K562 (cell line): ENCODE data around the gene CAMSAP3. TPM values are rescaled to one million over a fixed set of nuclear protein-coding genes. Genes with fewer than 3 reads are reported as not detected.

Experiments
- ATAC-seq: fragments of 200-7000 bp; cut with Tn5 transposase; 3 replicates; pipeline ENCODE4 v1.9.1; 2020; ENCODE audit warnings: moderate library complexity
- BruUV-seq: library from RNA; stranded (reverse); fragments of 400-500 nt; replicated peaks from 2 replicates; lab custom pipeline; 2021; lab: Mats Ljungman, UMichigan
- CTCF ChIA-PET: fragments of 300-600 bp; formaldehyde crosslinking; extraction: SDS; loops from one replicate; lab custom pipeline; 2021; ENCODE audit warnings: low intra/inter-chr PET ratio; lab: Yijun Ruan, JAX
- POLR2A ChIA-PET: fragments of 300-600, 350-650 bp; sonication (Branson Sonifier 250); formaldehyde crosslinking; extraction: SDS; loops from one replicate; lab custom pipeline; 2021; ENCODE audit warnings: antibody characterized with exemption, inconsistent platforms; lab: Yijun Ruan, JAX
- DNase-seq, 4 experiments: peaks; one replicate each; pipeline versions ENCODE4 v3.0.0 to v3.0.0-alpha.2; 2011 to 2018; ENCODE audit warnings: low spot score in 3 of 4, mixed read lengths in 3 of 4; ENCODE audit errors: extremely low read depth in 1 of 4
- FAIRE-seq: peaks from 2 replicates; lab custom pipeline; 2011; peaks lifted over from hg19 to GRCh38; lab: Jason Lieb, UNC
- H2AFZ ChIP-seq: 2 replicates; pipeline ENCODE4 v1.6.0; 2011; ENCODE audit warnings: low read depth, low read length, control low read depth, inconsistent platforms
- H3K27ac ChIP-seq: fragments of 200-600 bp; 3 replicates; pipeline ENCODE4 v1.8.0; 2011; ENCODE audit warnings: low read depth, mild to moderate bottlenecking, control low read depth, inconsistent platforms, low read length, moderate library complexity, mixed read lengths; ENCODE audit errors: extremely low read depth
- H3K27me3 ChIP-seq, 2 experiments: fragments of 300-600 bp in 1 of 2; 2 replicates in 1 of 2; 3 replicates in 1 of 2; pipeline versions ENCODE4 v1.6.0 to v1.8.0; 2011; ENCODE audit warnings: inconsistent platforms in 2 of 2, low read length in 2 of 2, mild to moderate bottlenecking in 1 of 2, mixed read lengths in 1 of 2, moderate library complexity in 1 of 2; ENCODE audit not compliant: control insufficient read depth in 2 of 2, insufficient read depth in 2 of 2
- H3K36me3 ChIP-seq: fragments of 300-600 bp; 3 replicates; pipeline ENCODE4 v1.8.0; 2011; ENCODE audit warnings: mild to moderate bottlenecking, low read length, inconsistent platforms; ENCODE audit not compliant: control insufficient read depth, insufficient read depth
- H3K4me1 ChIP-seq, 2 experiments: fragments of 200-600 bp in 1 of 2; replicated peaks in 1 of 2; 2 replicates in 1 of 2; 3 replicates in 1 of 2; pipeline versions ENCODE4 v1.5.1 to v1.8.0; 2011; ENCODE audit warnings: inconsistent platforms in 2 of 2, low read length in 2 of 2, mild to moderate bottlenecking in 1 of 2, mixed read lengths in 1 of 2, moderate library complexity in 1 of 2; ENCODE audit not compliant: control insufficient read depth in 2 of 2, insufficient read depth in 2 of 2
- H3K4me2 ChIP-seq: 2 replicates; pipeline ENCODE4 v1.6.1; 2011; ENCODE audit warnings: low read length, control low read depth, inconsistent platforms, mixed read lengths; ENCODE audit not compliant: insufficient read depth
- H3K4me3 ChIP-seq: fragments of 200-600 bp; sonication (generic), shearing (Covaris generic); 2 replicates; pipeline ENCODE4 v1.5.1; 2016; ENCODE audit warnings: control low read depth, inconsistent platforms
- H3K79me2 ChIP-seq: fragments of 200-600 bp; 3 replicates; pipeline ENCODE4 v1.8.0; 2011; ENCODE audit warnings: low read length, inconsistent platforms; ENCODE audit not compliant: control insufficient read depth, insufficient read depth
- H3K9ac ChIP-seq, 2 experiments: 2 replicates each; pipeline versions ENCODE4 v1.6.0 to v1.6.1; 2011; ENCODE audit warnings: low read depth in 2 of 2, low read length in 2 of 2, control low read depth in 1 of 2, inconsistent platforms in 1 of 2, mild to moderate bottlenecking in 1 of 2, mixed read lengths in 1 of 2; ENCODE audit not compliant: insufficient read depth in 1 of 2
- H3K9me1 ChIP-seq: one replicate; pipeline ENCODE4 v1.6.0; 2011; ENCODE audit warnings: inconsistent platforms, mild to moderate bottlenecking, low read length, moderate library complexity; ENCODE audit not compliant: control insufficient read depth, insufficient read depth
- H3K9me3 ChIP-seq: replicated peaks from 2 replicates; pipeline ENCODE4 v1.5.1; 2011; ENCODE audit warnings: low read depth, low read length, inconsistent platforms; ENCODE audit not compliant: control insufficient read depth, insufficient read depth
- H4K20me1 ChIP-seq: replicated peaks from 2 replicates; pipeline ENCODE4 v1.6.1; 2011; ENCODE audit warnings: low read length, inconsistent platforms, mixed read lengths; ENCODE audit not compliant: control insufficient read depth, insufficient read depth
- CEBPB ChIP-seq: fragments of 450-650 bp; IDR thresholded peaks from 2 replicates; pipeline ENCODE4 v1.6.1; 2016; ENCODE audit warnings: missing genetic modification characterization, missing compliant biosample characterization
- CEBPG ChIP-seq, 3 experiments: fragments of 200-800 bp in 1 of 3; sonication (Bioruptor generic) in 1 of 3; sonication (generic) in 1 of 3; formaldehyde crosslinking in 1 of 3; IDR thresholded peaks in 2 of 3; conservative IDR thresholded peaks in 1 of 3; 2 replicates each; pipeline versions ENCODE4 v1.6.1 to v1.8.0; 2016 to 2022; ENCODE audit warnings: missing compliant biosample characterization in 2 of 3, missing genetic modification characterization in 2 of 3, mild to moderate bottlenecking in 1 of 3, missing genetic modification reagents in 1 of 3
- DPF2 ChIP-seq: fragments of 450-650 bp; IDR thresholded peaks from 2 replicates; pipeline ENCODE4 v1.6.1; 2016
- FOXK1 ChIP-seq: sonication (generic); formaldehyde crosslinking; IDR thresholded peaks from 2 replicates; pipeline ENCODE4 v1.8.0; 2022; ENCODE audit warnings: missing genetic modification reagents, mild to moderate bottlenecking, borderline replicate concordance
- ILK ChIP-seq: fragments of 450-650 bp; IDR thresholded peaks from 2 replicates; pipeline ENCODE4 v1.6.1; 2016; ENCODE audit warnings: missing genetic modification characterization, low read depth, mild to moderate bottlenecking, missing compliant biosample characterization, moderate library complexity, borderline replicate concordance
- KAT7 ChIP-seq: sonication (generic); formaldehyde crosslinking; IDR thresholded peaks from 2 replicates; pipeline ENCODE4 v1.8.0; 2022; ENCODE audit warnings: missing genetic modification reagents, mild to moderate bottlenecking, borderline replicate concordance
- MAZ ChIP-seq, 2 experiments: fragments of 450-650 bp in 1 of 2; sonication (generic) in 1 of 2; formaldehyde crosslinking; IDR thresholded peaks in 1 of 2; conservative IDR thresholded peaks in 1 of 2; 2 replicates each; pipeline versions ENCODE4 v1.4.0 to v1.5.0; 2020; ENCODE audit warnings: mild to moderate bottlenecking in 1 of 2, missing genetic modification reagents in 1 of 2
- MBD2 ChIP-seq: sonication (generic); IDR thresholded peaks from 2 replicates; pipeline ENCODE4 v1.6.1; 2016; ENCODE audit warnings: low read depth, borderline replicate concordance
- MEIS2 ChIP-seq: fragments of 450-650 bp; IDR thresholded peaks from 2 replicates; pipeline ENCODE4 v1.6.1; 2014; ENCODE audit warnings: mild to moderate bottlenecking; ENCODE audit not compliant: partially characterized antibody
- NFYB ChIP-seq: IDR thresholded peaks from 2 replicates; pipeline ENCODE4 v1.6.1; 2011; ENCODE audit warnings: mild to moderate bottlenecking, moderate library complexity; ENCODE audit not compliant: insufficient read length; ENCODE audit errors: extremely low read depth
- NR2C2 ChIP-seq, 2 experiments: fragments of 200-800 bp in 1 of 2; sonication (Bioruptor generic) in 1 of 2; sonication (generic) in 1 of 2; formaldehyde crosslinking in 1 of 2; IDR thresholded peaks; 2 replicates each; pipeline versions ENCODE4 v1.6.1 to v1.8.0; 2016 to 2022; ENCODE audit warnings: mild to moderate bottlenecking in 1 of 2, missing compliant biosample characterization in 1 of 2, missing genetic modification characterization in 1 of 2, missing genetic modification reagents in 1 of 2
- RBFOX2 ChIP-seq: fragments of 200-400 bp; formaldehyde crosslinking; IDR thresholded peaks from 2 replicates; pipeline ENCODE4 v1.6.1; 2017; ENCODE audit warnings: low read depth, mild to moderate bottlenecking, low read length, moderate library complexity
- SLC30A9 ChIP-seq: fragments of 250-450 bp; sonication (Bioruptor Pico); IDR thresholded peaks from 2 replicates; pipeline ENCODE4 v1.8.0; 2022; ENCODE audit warnings: mild to moderate bottlenecking, moderate library complexity
- SPI1 ChIP-seq: IDR thresholded peaks from 2 replicates; pipeline ENCODE4 v1.6.1; 2011; ENCODE audit warnings: low read depth, low read length, control low read depth, borderline replicate concordance
- VEZF1 ChIP-seq: fragments of 200-800 bp; sonication (Bioruptor generic); IDR thresholded peaks from 2 replicates; pipeline ENCODE4 v1.6.1; 2017; ENCODE audit warnings: missing genetic modification characterization, missing compliant biosample characterization
- ZNF384 ChIP-seq: IDR thresholded peaks from 2 replicates; pipeline ENCODE4 v1.6.1; 2012; ENCODE audit warnings: low read depth, low read length, improper control_type of control experiment
- WGBS: fragments of 100-300 bp; shearing (Covaris generic); methylation state at CpG from one replicate; pipeline ENCODE4 v1.1.6; 2016; ENCODE audit warnings: low coverage, mixed read lengths; ENCODE audit not compliant: insufficient coverage; ENCODE audit errors: missing lambda C conversion rate; 5-methylcytosine and 5-hydroxymethylcytosine counted together
- in situ Hi-C: fragments of 300-500 bp; cut with MboI; formaldehyde crosslinking; loops from 4 replicates; pipeline ENCODE4 v1.15.0; 2018; ENCODE audit warnings: inconsistent platforms, mixed read lengths
- intact Hi-C: fragments of 100-400 bp; cut with micrococcal nuclease; formaldehyde crosslinking; loops from 2 replicates; pipeline ENCODE4 v1.14.2; 2022
- polyA plus RNA-seq, 8 experiments: library from polyadenylated mRNA; depleted of rRNA in 4 of 8; stranded (reverse) in 5 of 8; unstranded in 3 of 8; fragments of >200 nt; fragmentation: Nextera tagmentation in 2 of 8; fragmentation: Illumina TruSeq in 1 of 8; extraction: Ambion mirVana in 2 of 8; extraction: Trizol in 1 of 8; gene quantifications; 2 replicates each; pipeline versions ENCODE4 v1.2.1 to v1.2.3, GENCODE V29; 2011 to 2014; ENCODE audit warnings: inconsistent platforms in 1 of 8, missing spikeins in 1 of 8
- total RNA-seq, 7 experiments: library from RNA; depleted of rRNA in 6 of 7; stranded (reverse); fragments of >200 nt in 6 of 7; fragmentation: Illumina TruSeq in 2 of 7; extraction: Trizol in 2 of 7; gene quantifications; 2 replicates each; pipeline versions ENCODE4 v1.2.1 to v1.2.3, GENCODE V29; 2011 to 2021; ENCODE audit warnings: low replicate concordance in 1 of 7
- TF ChIP-seq, protein P1 (sequence below), 2 experiments: fragments of 250-450 bp in 1 of 2; fragments of 450-650 bp in 1 of 2; sonication (Bioruptor Pico) in 1 of 2; IDR thresholded peaks; 2 replicates each; pipeline versions ENCODE4 v1.6.1 to v1.8.0; 2016 to 2021; ENCODE audit warnings: mild to moderate bottlenecking in 2 of 2, moderate library complexity in 2 of 2, missing compliant biosample characterization in 1 of 2, missing genetic modification characterization in 1 of 2
- TF ChIP-seq, protein P2 (sequence below): fragments of 450-650 bp; IDR thresholded peaks from 2 replicates; pipeline ENCODE4 v1.6.1; 2016

Gene CAMSAP3
- total and polyA plus RNA-seq, 9 of the 15 experiments (the other 6 are each of a cell fraction or from before 2014, with no cell fraction given), result 0.01 to 0.89 (median 0.22) TPM; not detected in 1

GRCh38 chr19:7657131-7657751 is 61.6 kb downstream of the CAMSAP3 start:
- Histone ChIP-seq H3K9ac (peak overlapping the region in 1 of 2 experiments; percentile 73; a peak in 2 of 4 replicates), H3K4me2 (no peak overlapping the region), H3K27ac (no peak overlapping the region), H2AFZ (peak overlapping the region; percentile 47; the same call in 1 of the 2 replicates), H3K79me2 (no peaks in the 10 kb centered on the region), H3K36me3 (no peaks in the 10 kb centered on the region), H3K9me3 (no peaks in the 10 kb centered on the region), H3K9me1 (no peaks in the 10 kb centered on the region), H3K4me3 (no peak overlapping the region), H3K27me3 (peaks cover 4% of the 10 kb centered on the region in 2 experiments; a peak in 2 of 5 replicates), H4K20me1 (no peaks in the 10 kb centered on the region), H3K4me1 (peaks cover 2 to 9% of the 10 kb centered on the region in 2 experiments; a peak in 3 of 5 replicates)
- BruUV-seq, result no TSS peak
- FAIRE-seq (no peak), ATAC-seq (peak; percentile 66), DNase-seq (no peak)
- 14% methylated on average over 14 of the region's 14 CpGs for WGBS
- in situ Hi-C loops (no loop called here), intact Hi-C loops (no loop called here)
- ChIA-PET CTCF (no interaction called here), POLR2A (no interaction called here)
- TF ChIP-seq DPF2 (no peak), CEBPB (tag) (peak; percentile 69), MBD2 (no peak), CEBPG (CRISPR knock-in tag; IDR thresholded peaks at IDR 0.05) (peak; percentile 48), CEBPG (tag; conservative IDR thresholded peaks at IDR 0.05 in 1 of 2, IDR thresholded peaks at IDR 0.05 in 1 of 2) (peak; percentile 46 to 76; a peak in 3 of 4 replicates), KAT7 (no peak), SPI1 (peak; percentile 65; the same call in 1 of the 2 replicates), MEIS2 (peak; percentile 67), SLC30A9 (no peak), NR2C2 (CRISPR knock-in tag; IDR thresholded peaks at IDR 0.05) (no peak), NR2C2 (tag; IDR thresholded peaks at IDR 0.05) (peak; percentile 58), FOXK1 (CRISPR knock-in tag) (no peak), ILK (tag) (no peak), NFYB (no peak), VEZF1 (CRISPR knock-in tag) (peak; percentile 34; the same call in 1 of the 2 replicates), MAZ (CRISPR knock-in tag; conservative IDR thresholded peaks at IDR 0.05 in 1 of 2, IDR thresholded peaks at IDR 0.05 in 1 of 2) (no peak), RBFOX2 (no peak), ZNF384 (peak; percentile 46)
- TF ChIP-seq, protein P1, sequence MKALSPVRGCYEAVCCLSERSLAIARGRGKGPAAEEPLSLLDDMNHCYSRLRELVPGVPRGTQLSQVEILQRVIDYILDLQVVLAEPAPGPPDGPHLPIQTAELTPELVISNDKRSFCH (CRISPR knock-in tag; IDR thresholded peaks at IDR 0.05), result no peak
- TF ChIP-seq, protein P1 (tag; IDR thresholded peaks at IDR 0.05), result 0 out of 2 replicates have a peak, but pooled peaks have one; percentile 34
- TF ChIP-seq, protein P2, sequence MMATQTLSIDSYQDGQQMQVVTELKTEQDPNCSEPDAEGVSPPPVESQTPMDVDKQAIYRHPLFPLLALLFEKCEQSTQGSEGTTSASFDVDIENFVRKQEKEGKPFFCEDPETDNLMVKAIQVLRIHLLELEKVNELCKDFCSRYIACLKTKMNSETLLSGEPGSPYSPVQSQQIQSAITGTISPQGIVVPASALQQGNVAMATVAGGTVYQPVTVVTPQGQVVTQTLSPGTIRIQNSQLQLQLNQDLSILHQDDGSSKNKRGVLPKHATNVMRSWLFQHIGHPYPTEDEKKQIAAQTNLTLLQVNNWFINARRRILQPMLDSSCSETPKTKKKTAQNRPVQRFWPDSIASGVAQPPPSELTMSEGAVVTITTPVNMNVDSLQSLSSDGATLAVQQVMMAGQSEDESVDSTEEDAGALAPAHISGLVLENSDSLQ, result peak; percentile 69
